Measurements from ENCODE around the gene TRRAP. TPM values are rescaled to one million over a fixed set of nuclear protein-coding genes. Genes with fewer than 3 reads are reported as not detected.

Gene TRRAP
- total RNA-seq, 2 donors from 2014 or later = 21.1 to 25.2 TPM

DNA sequence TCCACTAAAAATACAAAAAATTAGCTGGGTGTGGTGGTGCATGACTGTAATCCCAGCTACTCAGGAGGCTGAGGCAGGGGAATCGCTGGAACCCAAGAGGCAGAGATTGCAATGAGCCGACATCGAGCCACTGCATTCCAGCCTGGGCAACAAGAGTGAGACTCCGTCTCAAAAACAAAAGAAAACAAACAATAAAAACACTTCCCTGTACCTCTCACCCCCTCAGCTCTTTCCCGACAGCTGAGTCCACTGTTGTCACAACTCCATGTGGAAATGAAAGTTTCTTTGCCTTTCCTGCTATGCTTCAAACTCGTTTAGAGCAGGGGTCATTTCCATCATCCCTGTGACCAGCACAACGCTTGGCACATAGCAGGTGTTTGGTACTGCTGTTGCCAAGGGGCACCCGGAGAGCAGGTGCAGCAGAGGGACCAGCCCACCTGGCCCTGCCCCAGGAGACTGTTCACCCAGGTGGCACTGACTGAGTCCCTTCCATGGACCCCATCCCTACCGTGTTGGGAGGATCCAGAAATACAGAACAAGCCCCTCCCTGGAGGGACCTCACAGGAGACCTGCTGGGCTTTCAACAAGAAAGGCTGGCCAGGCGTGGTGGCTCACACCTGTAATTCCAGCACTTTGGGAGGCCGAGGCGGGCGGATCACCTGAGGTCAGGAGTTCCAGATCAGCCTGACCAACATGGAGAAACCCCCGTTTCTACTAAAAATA lies 13.4 kb upstream of the TRRAP start:
- DNase-seq (no peak), ATAC-seq (no peak)
- 57 to 67% methylated on average over 12 to 14 of the region's 14 CpGs for WGBS, 2 donors
- Histone ChIP-seq H3K9me3 (no peaks in the 10 kb centered on the region), H3K4me3 (no peak overlapping the region), H3K27me3 (peaks cover 0 to 6% of the 10 kb centered on the region in 2 donors), H3K4me1 (peaks cover 7% of the 10 kb centered on the region), H3K36me3 (replicated peaks in 1 of 2; ENCODE audit: insufficient read depth in 1 of 2, low read depth in 2 of 2) (no peaks in the 10 kb centered on the region), H3K27ac (no peak overlapping the region)
- no peak for TF ChIP-seq POLR2A (IDR thresholded peaks at IDR 0.05)
- TF ChIP-seq CTCF (IDR thresholded peaks at IDR 0.05) = no peak
- intact Hi-C loops (cut with DNase I) = no loop called here

DNA sequence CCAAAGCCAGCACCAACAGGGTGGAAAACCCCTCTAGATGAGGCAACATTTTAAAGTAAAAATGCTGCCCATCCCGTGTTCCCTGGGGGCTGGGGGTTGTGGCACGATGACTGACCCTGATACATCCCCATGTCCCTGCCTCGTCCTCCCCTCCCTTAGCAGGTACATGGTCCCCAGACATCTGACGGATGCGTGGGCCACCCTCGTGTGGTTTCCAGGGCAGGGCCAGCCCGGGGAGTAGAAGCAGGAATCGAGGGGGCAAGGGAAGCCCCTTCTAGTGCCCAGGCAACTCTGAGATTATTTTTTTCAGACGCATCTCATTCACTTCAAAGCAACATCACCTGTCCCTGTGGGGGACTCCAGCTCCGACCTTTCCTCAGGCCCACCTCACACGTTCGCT lies 12.0 kb upstream of the TRRAP start:
- DNase-seq = no peak
- no peak overlapping the region for H3K4me3 ChIP-seq
- WGBS, 2 donors = 73 to 76% methylated on average over 11 to 12 of the region's 12 CpGs
- ATAC-seq = no peak
- H3K4me1 ChIP-seq = peaks cover 13% of the 10 kb centered on the region
- intact Hi-C loops (cut with DNase I) = no loop called here
- TF ChIP-seq CTCF (IDR thresholded peaks at IDR 0.05) = no peak
- TF ChIP-seq POLR2A (IDR thresholded peaks at IDR 0.05) = no peak
- no peak overlapping the region for H3K27ac ChIP-seq
- peaks cover 0 to 6% of the 10 kb centered on the region in 2 donors for H3K27me3 ChIP-seq
- H3K9me3 ChIP-seq = no peaks in the 10 kb centered on the region
- no peaks in the 10 kb centered on the region for H3K36me3 ChIP-seq (replicated peaks in 1 of 2; ENCODE audit: insufficient read depth in 1 of 2, low read depth in 2 of 2)

DNA sequence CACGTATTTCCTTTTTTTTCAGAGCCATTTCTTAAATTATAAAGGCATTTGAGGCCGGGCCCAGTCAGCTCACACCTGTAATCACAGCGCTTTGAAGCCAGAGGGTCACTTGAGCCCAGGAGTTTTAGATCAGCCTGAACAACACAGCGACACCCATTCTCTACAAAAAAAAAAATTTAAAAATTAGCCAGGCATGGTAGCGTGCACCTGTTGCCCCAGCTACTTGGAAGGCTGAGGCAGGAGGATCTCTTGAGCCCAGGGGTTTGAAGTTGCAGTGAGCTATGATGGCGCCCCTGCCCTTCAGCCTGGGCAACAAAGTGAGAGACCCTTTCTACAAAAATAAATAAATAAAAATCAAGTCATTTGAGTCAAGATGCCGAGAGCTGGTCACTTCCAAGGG lies 11.6 kb upstream of the TRRAP start:
- intact Hi-C loops (cut with DNase I) = no loop called here
- Histone ChIP-seq H3K9me3 (no peaks in the 10 kb centered on the region), H3K27ac (no peak overlapping the region), H3K4me1 (peaks cover 13% of the 10 kb centered on the region), H3K36me3 (replicated peaks in 1 of 2; ENCODE audit: insufficient read depth in 1 of 2, low read depth in 2 of 2) (no peaks in the 10 kb centered on the region), H3K27me3 (peaks cover 0 to 6% of the 10 kb centered on the region in 2 donors), H3K4me3 (no peak overlapping the region)
- ATAC-seq = no peak
- 80 to 83% methylated on average over 7 of the region's 7 CpGs for WGBS, 2 donors
- no peak for DNase-seq
- no peak for TF ChIP-seq CTCF (IDR thresholded peaks at IDR 0.05)
- TF ChIP-seq POLR2A (IDR thresholded peaks at IDR 0.05) = no peak

GRCh38 chr7:98868450-98868849 lies 9.9 kb upstream of the TRRAP start:
- H3K27me3 ChIP-seq = peaks cover 0 to 6% of the 10 kb centered on the region in 2 donors
- H3K9me3 ChIP-seq = no peaks in the 10 kb centered on the region
- H3K4me3 ChIP-seq = no peak overlapping the region
- ATAC-seq = no peak
- no peak for DNase-seq
- TF ChIP-seq POLR2A (IDR thresholded peaks at IDR 0.05) (no peak), CTCF (IDR thresholded peaks at IDR 0.05) (no peak)
- WGBS, 2 donors = 48 to 53% methylated on average over 2 of the region's 2 CpGs
- H3K27ac ChIP-seq = no peak overlapping the region
- no peaks in the 10 kb centered on the region for H3K36me3 ChIP-seq (replicated peaks in 1 of 2; ENCODE audit: insufficient read depth in 1 of 2, low read depth in 2 of 2)
- intact Hi-C loops (cut with DNase I) = no loop called here
- H3K4me1 ChIP-seq = peaks cover 13% of the 10 kb centered on the region

DNA sequence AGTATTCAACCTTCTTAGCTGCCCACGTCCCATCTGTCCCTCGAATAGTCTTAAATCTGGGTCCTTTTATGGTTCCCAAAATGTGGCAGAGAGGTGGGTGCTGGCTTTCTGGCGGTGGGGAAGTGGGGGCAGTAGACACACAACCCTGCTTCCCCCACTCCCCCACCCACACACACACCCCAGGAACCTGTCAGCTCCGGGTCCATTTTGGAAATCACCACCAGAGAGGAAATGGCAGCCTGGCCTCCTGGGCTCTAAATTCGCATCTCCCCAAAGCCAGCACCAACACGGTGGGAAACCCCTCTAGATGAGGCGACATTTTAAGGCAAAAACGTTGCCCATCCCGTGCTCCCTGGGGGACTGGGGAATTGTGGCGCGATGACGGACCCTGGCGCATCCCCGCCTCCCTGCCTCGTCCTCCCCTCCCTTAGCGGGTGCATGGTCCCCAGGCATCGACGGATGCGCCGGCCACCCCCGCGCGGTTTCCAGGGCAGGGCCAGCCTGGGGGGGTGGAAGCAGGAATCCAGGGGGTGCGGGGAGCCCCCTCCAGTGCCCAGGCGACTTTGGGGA lies 9.2 kb upstream of the TRRAP start:
- ATAC-seq (no peak), DNase-seq (no peak)

More for the DNA sequence above, 9.2 kb upstream of the TRRAP start:
- H3K27ac ChIP-seq = no peak overlapping the region
- intact Hi-C loops (cut with DNase I) = no loop called here
- TF ChIP-seq CTCF (IDR thresholded peaks at IDR 0.05) (no peak), POLR2A (IDR thresholded peaks at IDR 0.05) (no peak)
- H3K9me3 ChIP-seq = no peaks in the 10 kb centered on the region
- peaks cover 13% of the 10 kb centered on the region for H3K4me1 ChIP-seq
- no peaks in the 10 kb centered on the region for H3K36me3 ChIP-seq (replicated peaks in 1 of 2; ENCODE audit: insufficient read depth in 1 of 2, low read depth in 2 of 2)
- WGBS, 2 donors = 11 to 38% methylated on average over 4 to 25 of the region's 25 CpGs
- H3K27me3 ChIP-seq = peaks cover 0 to 6% of the 10 kb centered on the region in 2 donors
- no peak overlapping the region for H3K4me3 ChIP-seq

All from body of pancreas (tissue), 4 donors.